Mononuclear cell (primary cell): ENCODE results near the gene MZT2A. TPM values are rescaled to one million over a fixed set of nuclear protein-coding genes. Genes with fewer than 3 reads are reported as not detected.
"Not testable (repeated sequence)": the region's sequence is repeated elsewhere in the genome, so short reads cannot be mapped to it uniquely, and the experiment has no call there.

Experiments
- H3K27me3 ChIP-seq: 2 replicates; pipeline ENCODE4 v1.6.0; 2011; ENCODE audit warnings: low read length, control low read depth; ENCODE audit not compliant: insufficient read depth
- H3K4me1 ChIP-seq: 2 replicates; pipeline ENCODE4 v1.5.1; 2011; ENCODE audit warnings: mild to moderate bottlenecking, low read length, control low read depth; ENCODE audit not compliant: insufficient read depth
- H3K4me3 ChIP-seq: 2 replicates; pipeline ENCODE4 v1.5.1; 2011; ENCODE audit warnings: mild to moderate bottlenecking, low read length, moderate library complexity
- H3K9me3 ChIP-seq: 2 replicates; pipeline ENCODE4 v1.5.1; 2011; ENCODE audit warnings: low read depth, mild to moderate bottlenecking, control low read depth, low read length
- total RNA-seq: library from RNA; depleted of rRNA; stranded (reverse); fragments of >200 nt; gene quantifications from one replicate; pipeline ENCODE4 v1.2.3, GENCODE V29; 2012

Gene MZT2A
- total RNA-seq, 1 donor = 59.3 TPM

- H3K9me3 ChIP-seq, H3K4me3 ChIP-seq, H3K27me3 ChIP-seq, H3K4me1 ChIP-seq: not testable (repeated sequence)
Measured at GRCh38 chr2:131511969-131512870, 20.0 kb upstream of the MZT2A start.

- H3K4me1 ChIP-seq, H3K9me3 ChIP-seq, H3K27me3 ChIP-seq, H3K4me3 ChIP-seq: not testable (repeated sequence)
Measured at GRCh38 chr2:131511291-131511968, 19.2 kb upstream of the MZT2A start.

- no peak overlapping the region for H3K4me3 ChIP-seq
- H3K27me3 ChIP-seq = no peaks in the 10 kb centered on the region
- H3K4me1 ChIP-seq = peaks cover 7% of the 10 kb centered on the region
- no peaks in the 10 kb centered on the region for H3K9me3 ChIP-seq
Measured at GRCh38 chr2:131509615-131510014, 17.4 kb upstream of the MZT2A start.

GRCh38 chr2:131504082-131504750 lies 12.0 kb upstream of the MZT2A start:
- not testable (repeated sequence) for H3K4me1 ChIP-seq, H3K27me3 ChIP-seq, H3K9me3 ChIP-seq

GRCh38 chr2:131503587-131503986 lies 11.4 kb upstream of the MZT2A start:
- not testable (repeated sequence) for H3K4me1 ChIP-seq, H3K4me3 ChIP-seq, H3K27me3 ChIP-seq, H3K9me3 ChIP-seq

More at GRCh38 chr2:131504082-131504750, 12.0 kb upstream of the MZT2A start:
- not testable (repeated sequence) for H3K4me3 ChIP-seq

- not testable (repeated sequence) for H3K9me3 ChIP-seq, H3K4me3 ChIP-seq, H3K27me3 ChIP-seq
- peaks cover 22% of the 10 kb centered on the region for H3K4me1 ChIP-seq
Measured at GRCh38 chr2:131498321-131498973, 6.2 kb upstream of the MZT2A start.

- peaks cover 32% of the 10 kb centered on the region for H3K4me1 ChIP-seq
- H3K9me3 ChIP-seq, H3K27me3 ChIP-seq, H3K4me3 ChIP-seq: not testable (repeated sequence)
Measured at GRCh38 chr2:131495506-131495905, 3.3 kb upstream of the MZT2A start.

GRCh38 chr2:131493199-131493968 lies 1.2 kb upstream of the MZT2A start:
- Histone ChIP-seq H3K27me3 (no peaks in the 10 kb centered on the region), H3K4me1 (peaks cover 32% of the 10 kb centered on the region), H3K4me3 (peak overlapping the region; percentile 88), H3K9me3 (no peaks in the 10 kb centered on the region)

GRCh38 chr2:131492418-131493198 lies 411 bp upstream of the MZT2A start:
- Histone ChIP-seq H3K27me3 (no peaks in the 10 kb centered on the region), H3K4me1 (peaks cover 32% of the 10 kb centered on the region), H3K9me3 (no peaks in the 10 kb centered on the region), H3K4me3 (peak overlapping the region; percentile 88)

GRCh38 chr2:131491469-131491836 lies 744 bp downstream of the MZT2A start:
- not testable (repeated sequence) for H3K9me3 ChIP-seq, H3K27me3 ChIP-seq
- peaks cover 27% of the 10 kb centered on the region for H3K4me1 ChIP-seq
- H3K4me3 ChIP-seq = peak overlapping the region; percentile 20

- H3K9me3 ChIP-seq, H3K27me3 ChIP-seq: not testable (repeated sequence)
- H3K4me3 ChIP-seq = peak overlapping the region; percentile 20
Measured at GRCh38 chr2:131490616-131491468, 1.4 kb downstream of the MZT2A start.

GRCh38 chr2:131488306-131489205 lies 3.6 kb downstream of the MZT2A start:
- H3K4me1 ChIP-seq = peaks cover 12% of the 10 kb centered on the region
- no peaks in the 10 kb centered on the region for H3K9me3 ChIP-seq
- no peak overlapping the region for H3K4me3 ChIP-seq
- no peaks in the 10 kb centered on the region for H3K27me3 ChIP-seq

More at GRCh38 chr2:131490616-131491468, 1.4 kb downstream of the MZT2A start:
- H3K4me1 ChIP-seq = peaks cover 27% of the 10 kb centered on the region
